ENCODE measurements around the gene ABCA9.
"Not testable (repeated sequence)": the region's sequence is repeated elsewhere in the genome, so short reads cannot be mapped to it uniquely, and the experiment has no call there.

DNA sequence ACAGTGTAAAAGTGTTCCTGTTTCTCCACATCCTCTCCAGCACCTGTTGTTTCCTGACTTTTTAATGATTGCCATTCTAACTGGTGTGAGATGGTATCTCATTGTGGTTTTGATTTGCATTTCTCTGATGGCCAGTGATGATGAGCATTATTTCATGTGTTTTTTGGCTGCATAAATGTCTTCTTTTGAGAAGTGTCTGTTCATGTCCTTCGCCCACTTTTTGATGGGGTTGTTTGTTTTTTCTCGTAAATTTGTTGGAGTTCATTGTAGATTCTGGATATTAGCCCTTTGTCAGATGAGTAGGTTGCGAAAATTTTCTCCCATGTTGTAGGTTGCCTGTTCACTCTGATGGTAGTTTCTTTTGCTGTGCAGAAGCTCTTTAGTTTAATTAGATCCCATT, 61.0 kb downstream of the ABCA9 start:
- TF ChIP-seq EZH2 (IDR thresholded peaks at IDR 0.05; ENCODE audit: insufficient read depth, poor library complexity, severe bottlenecking); EZH2phosphoT487 (IDR thresholded peaks at IDR 0.05; ENCODE audit: insufficient read depth, low read depth): not testable (repeated sequence)

All from GM23248 (cell line).